ENCODE data around the gene CMTM7. TPM values are rescaled to one million over a fixed set of nuclear protein-coding genes. Genes with fewer than 3 reads are reported as not detected.

CMTM7 gene
- total and polyA plus RNA-seq, 2 of the 8 experiments (the other 6 are each of a cell fraction or from before 2014, with no cell fraction given): 33.3 to 65.8 TPM

DNA sequence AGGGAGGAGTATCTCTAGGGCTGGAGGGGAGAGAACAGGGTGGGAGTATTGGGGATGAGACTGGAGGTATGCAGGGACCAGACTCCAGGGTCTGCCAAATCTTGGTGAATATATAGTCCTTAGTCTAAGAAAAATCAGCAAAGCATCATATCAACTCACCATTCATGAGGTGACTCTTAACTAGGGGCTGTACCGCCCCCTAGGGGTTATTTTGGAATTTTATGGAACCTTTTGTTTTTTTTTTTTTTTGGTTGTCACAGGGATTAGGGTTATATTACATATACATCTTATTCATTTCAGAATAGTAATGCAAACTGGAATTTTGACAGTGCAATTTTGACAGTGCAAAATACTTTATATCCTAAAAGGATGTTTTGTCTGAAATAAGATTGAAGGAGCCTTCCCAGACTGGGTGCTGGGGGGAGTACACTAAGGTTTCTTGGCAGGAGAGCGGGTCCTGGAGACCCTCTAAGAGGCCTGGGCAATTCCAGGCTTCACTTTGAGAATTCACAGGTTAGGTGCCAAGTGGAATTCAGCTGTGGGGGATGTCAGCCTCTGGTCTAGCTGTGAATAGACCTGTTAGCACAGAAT, 7.5 kb downstream of the CMTM7 start:
- 31% methylated on average over 2 of the region's 2 CpGs; no CpG with 5 or more reads in 1 of the 2 experiments for WGBS, 2 experiments (ENCODE audit: extremely low coverage in 1 of 2, insufficient coverage in 1 of 2, insufficient read length in 1 of 2, insufficient replicate concordance in 2 of 2, low coverage in 1 of 2, low lambda C conversion rate in 2 of 2, missing lambda C conversion rate in 1 of 2)
- Histone ChIP-seq H4K5ac (ENCODE audit: insufficient read length, low read depth, low read length) (no peak overlapping the region), H3K4me3 (ENCODE audit: extremely low read depth in 1 of 4, insufficient read depth in 2 of 4, low read depth in 3 of 4, low read length in 4 of 4) (no peak overlapping the region), H4K20me1 (replicated peaks in 1 of 2; ENCODE audit: control insufficient read depth in 1 of 2, insufficient read depth in 2 of 2, low read length in 2 of 2) (peaks cover 2% of the 10 kb centered on the region in 2 experiments), H2BK12ac (ENCODE audit: low read depth, low read length) (no peak overlapping the region), H3K79me2 (ENCODE audit: control insufficient read depth in 1 of 2, insufficient read depth in 2 of 2, low read length in 2 of 2) (peaks cover 0 to 40% of the 10 kb centered on the region in 2 experiments; a peak in 3 of 4 replicates), H3K56ac (replicated peaks; ENCODE audit: insufficient read length, low read depth, low read length) (no peak overlapping the region), H3K9ac (replicated peaks in 1 of 4; ENCODE audit: extremely low read depth in 1 of 4, low read depth in 3 of 4, low read length in 3 of 4) (no peak overlapping the region), H3K18ac (ENCODE audit: extremely low read depth, low read length) (no peak overlapping the region), H3K27ac (ENCODE audit: low read depth, low read length) (no peak overlapping the region), H3K79me1 (ENCODE audit: low read depth, low read length) (peaks cover 4% of the 10 kb centered on the region; the same call in 1 of the 2 replicates), H4K91ac (replicated peaks; ENCODE audit: insufficient read length, low read length) (no peak overlapping the region), H2BK20ac (ENCODE audit: low read length) (no peak overlapping the region), H3K14ac (ENCODE audit: insufficient read length) (no peak overlapping the region), H3K23ac (ENCODE audit: insufficient read length) (no peak overlapping the region), H2BK120ac (replicated peaks; ENCODE audit: low read depth, low read length) (no peak overlapping the region), H3K23me2 (ENCODE audit: low read depth, low read length) (no peaks in the 10 kb centered on the region; the same call in 1 of the 2 replicates), H2BK15ac (ENCODE audit: low read length) (no peak overlapping the region), H4K8ac (ENCODE audit: extremely low read depth, insufficient read depth, low read length) (no peak overlapping the region), H3K9me3 (ENCODE audit: insufficient read depth in 2 of 2, low read depth in 1 of 2, low read length in 1 of 2) (no peaks in the 10 kb centered on the region), H3K4ac (replicated peaks; ENCODE audit: insufficient read length, low read depth, low read length) (no peak overlapping the region), H2BK5ac (ENCODE audit: low read depth, low read length) (no peak overlapping the region), H3K36me3 (ENCODE audit: control insufficient read depth in 2 of 4, insufficient read depth in 4 of 4, low read length in 3 of 4) (no peaks in the 10 kb centered on the region), H2AFZ (ENCODE audit: low read length) (no peak overlapping the region), H3K4me2 (ENCODE audit: insufficient read depth in 1 of 2, low read depth in 2 of 2, low read length in 2 of 2) (no peak overlapping the region), H3K4me1 (replicated peaks in 1 of 4; ENCODE audit: control insufficient read depth in 3 of 4, insufficient read depth in 4 of 4, low read length in 3 of 4) (peaks cover 0 to 5% (median 2%) of the 10 kb centered on the region in 4 experiments; a peak in 5 of 7 replicates), H2AK5ac (ENCODE audit: low read depth, low read length) (no peak overlapping the region), H3K27me3 (replicated peaks in 1 of 4; ENCODE audit: control insufficient read depth in 3 of 4, extremely low read depth in 1 of 4, insufficient read depth in 3 of 4, low read length in 3 of 4) (no peaks in the 10 kb centered on the region)
- no peak for TF ChIP-seq CBX8 (IDR thresholded peaks at IDR 0.05; ENCODE audit: borderline replicate concordance, low read depth, low read length)
- TF ChIP-seq, protein P1, sequence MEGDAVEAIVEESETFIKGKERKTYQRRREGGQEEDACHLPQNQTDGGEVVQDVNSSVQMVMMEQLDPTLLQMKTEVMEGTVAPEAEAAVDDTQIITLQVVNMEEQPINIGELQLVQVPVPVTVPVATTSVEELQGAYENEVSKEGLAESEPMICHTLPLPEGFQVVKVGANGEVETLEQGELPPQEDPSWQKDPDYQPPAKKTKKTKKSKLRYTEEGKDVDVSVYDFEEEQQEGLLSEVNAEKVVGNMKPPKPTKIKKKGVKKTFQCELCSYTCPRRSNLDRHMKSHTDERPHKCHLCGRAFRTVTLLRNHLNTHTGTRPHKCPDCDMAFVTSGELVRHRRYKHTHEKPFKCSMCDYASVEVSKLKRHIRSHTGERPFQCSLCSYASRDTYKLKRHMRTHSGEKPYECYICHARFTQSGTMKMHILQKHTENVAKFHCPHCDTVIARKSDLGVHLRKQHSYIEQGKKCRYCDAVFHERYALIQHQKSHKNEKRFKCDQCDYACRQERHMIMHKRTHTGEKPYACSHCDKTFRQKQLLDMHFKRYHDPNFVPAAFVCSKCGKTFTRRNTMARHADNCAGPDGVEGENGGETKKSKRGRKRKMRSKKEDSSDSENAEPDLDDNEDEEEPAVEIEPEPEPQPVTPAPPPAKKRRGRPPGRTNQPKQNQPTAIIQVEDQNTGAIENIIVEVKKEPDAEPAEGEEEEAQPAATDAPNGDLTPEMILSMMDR (IDR thresholded peaks at IDR 0.05; ENCODE audit: control extremely low read depth in 1 of 3, insufficient read depth in 1 of 3, low read depth in 1 of 3, low read length in 3 of 3): peak in 2 of 3 experiments; percentile 42 to 52; a peak in 2 of 4 replicates
- no peak for TF ChIP-seq ZNF274 (IDR thresholded peaks at IDR 0.05; ENCODE audit: borderline replicate concordance, extremely low read depth, low read length)
- TF ChIP-seq SAP30 (IDR thresholded peaks at IDR 0.05; ENCODE audit: insufficient read depth, insufficient replicate concordance, low read length): no peak
- TF ChIP-seq JUN (IDR thresholded peaks at IDR 0.05; ENCODE audit: low read depth, low read length): no peak
- TF ChIP-seq RAD21 (IDR thresholded peaks at IDR 0.05 in 1 of 2, conservative IDR thresholded peaks at IDR 0.05 in 1 of 2; ENCODE audit: low read depth in 2 of 2, low read length in 2 of 2): peak; percentile 67 to 69
- ChIA-PET POLR2A (ENCODE audit: partially characterized antibody) (no interaction called here), CTCF (ENCODE audit: partially characterized antibody) (interaction anchor here (0.7 to 12.8 kb wide), 16 partner anchors 11 to 73 kb away, joined by 3 to 121 read pairs (median 4); no protein-coding TSS in a partner anchor)
- FAIRE-seq (no peak), DNase-seq (ENCODE audit: low read depth in 1 of 2, low spot score in 2 of 2) (no peak)
